Fibroblast of lung (primary cell): ENCODE data around the gene GABBR2. TPM values are rescaled to one million over a fixed set of nuclear protein-coding genes. Genes with fewer than 3 reads are reported as not detected.

ENCODE experiments used
- DNase-seq, 2 donors: peaks; one replicate each; pipeline versions ENCODE4 v3.0.0 to v3.0.0-alpha.2; 2010; ENCODE audit warnings: low read depth in 2 of 2
- H2AFZ ChIP-seq: 2 replicates; pipeline ENCODE4 v1.5.1; 2012; ENCODE audit warnings: low read length, control low read depth, inconsistent platforms
- H3K27ac ChIP-seq: 2 replicates; pipeline ENCODE4 v1.5.1; 2011; ENCODE audit warnings: low read length, control low read depth; ENCODE audit not compliant: insufficient read depth
- H3K27me3 ChIP-seq: 2 replicates; pipeline ENCODE4 v1.5.1; 2011; ENCODE audit warnings: mild to moderate bottlenecking, low read length; ENCODE audit not compliant: control insufficient read depth, insufficient read depth
- H3K36me3 ChIP-seq: 2 replicates; pipeline ENCODE4 v1.5.1; 2011; ENCODE audit warnings: low read length; ENCODE audit not compliant: control insufficient read depth, insufficient read depth
- H3K4me1 ChIP-seq: 2 replicates; pipeline ENCODE4 v1.5.1; 2011; ENCODE audit warnings: low read length; ENCODE audit not compliant: control insufficient read depth, insufficient read depth; ENCODE audit errors: extremely low read depth
- H3K4me2 ChIP-seq: 2 replicates; pipeline ENCODE4 v1.5.1; 2011; ENCODE audit warnings: low read length, control low read depth; ENCODE audit not compliant: insufficient read depth; ENCODE audit errors: extremely low read depth
- H3K4me3 ChIP-seq, 4 experiments: fragments of 200-600 bp in 1 of 4; sonication (generic) in 1 of 4; replicated peaks in 1 of 4; 2 replicates each; pipeline ENCODE4 v1.5.1; 2011 to 2016; ENCODE audit warnings: low read length in 4 of 4, low read depth in 3 of 4, mild to moderate bottlenecking in 3 of 4, control low read depth in 2 of 4, inconsistent platforms in 1 of 4, mixed read lengths in 1 of 4; ENCODE audit not compliant: insufficient read depth in 1 of 4; ENCODE audit errors: control extremely low read depth in 1 of 4
- H3K79me2 ChIP-seq: 2 replicates; pipeline ENCODE4 v1.5.1; 2012; ENCODE audit warnings: mild to moderate bottlenecking, low read length, inconsistent platforms; ENCODE audit not compliant: control insufficient read depth, insufficient read depth
- H3K9ac ChIP-seq: 2 replicates; pipeline ENCODE4 v1.5.1; 2011; ENCODE audit warnings: mild to moderate bottlenecking, low read length, control low read depth; ENCODE audit not compliant: insufficient read depth
- H3K9me3 ChIP-seq: 2 replicates; pipeline ENCODE4 v1.5.1; 2012; ENCODE audit warnings: low read depth, low read length; ENCODE audit not compliant: control insufficient read depth, insufficient read depth
- H4K20me1 ChIP-seq: 2 replicates; pipeline ENCODE4 v1.5.1; 2011; ENCODE audit warnings: low read length; ENCODE audit not compliant: control insufficient read depth, insufficient read depth; ENCODE audit errors: extremely low read depth
- CTCF ChIP-seq, 2 donors: IDR thresholded peaks in 1 of 2; conservative IDR thresholded peaks in 1 of 2; 1 replicate in 1 of 2; 2 replicates in 1 of 2; pipeline ENCODE4 v1.5.1; 2011 to 2012; ENCODE audit warnings: low read length in 2 of 2, control low read depth in 1 of 2, inconsistent platforms in 1 of 2, low read depth in 1 of 2, mild to moderate bottlenecking in 1 of 2
- EZH2 ChIP-seq: IDR thresholded peaks from 2 replicates; pipeline ENCODE4 v1.5.1; 2012; ENCODE audit warnings: low read length, control low read depth, mild to moderate bottlenecking; ENCODE audit errors: missing control alignments
- polyA plus RNA-seq, 2 donors: library from polyadenylated mRNA; depleted of rRNA in 1 of 2; stranded (reverse) in 1 of 2; unstranded in 1 of 2; fragments of >200 nt; gene quantifications; 2 replicates each; pipeline ENCODE4 v1.2.1, GENCODE V29; 2011 to 2012; ENCODE audit warnings: missing spikeins in 1 of 2
- total RNA-seq: library from RNA; depleted of rRNA; stranded (reverse); fragments of >200 nt; gene quantifications from 2 replicates; pipeline ENCODE4 v1.2.1, GENCODE V29; 2014

The GABBR2 gene
- total and polyA plus RNA-seq, 2 donors (not counting 1 experiment from before 2014, with no cell fraction given), result 0.32 to 0.33 TPM

GRCh38 chr9:98383758-98384157, 325.0 kb downstream of the GABBR2 start:
- no peak overlapping the region for H3K4me3 ChIP-seq
- peak in 1 of 2 donors; percentile 27 for DNase-seq
- no peak overlapping the region for H3K4me2 ChIP-seq
- no peaks in the 10 kb centered on the region for H3K9me3 ChIP-seq
- no peaks in the 10 kb centered on the region for H3K27me3 ChIP-seq
- H3K27ac ChIP-seq, result no peak overlapping the region
- no peak overlapping the region for H2AFZ ChIP-seq
- H4K20me1 ChIP-seq, result no peaks in the 10 kb centered on the region
- H3K4me1 ChIP-seq, result peaks cover 6% of the 10 kb centered on the region
- no peaks in the 10 kb centered on the region for H3K79me2 ChIP-seq
- TF ChIP-seq CTCF (conservative IDR thresholded peaks at IDR 0.05 in 1 of 2, IDR thresholded peaks at IDR 0.05 in 1 of 2; ENCODE audit: low read depth in 1 of 2, low read length in 2 of 2) (peak; percentile 14 to 40), EZH2 (no peak)
- no peak overlapping the region for H3K9ac ChIP-seq
- H3K36me3 ChIP-seq, result no peaks in the 10 kb centered on the region

GRCh38 chr9:98381311-98382103, 327.2 kb downstream of the GABBR2 start:
- no peaks in the 10 kb centered on the region for H3K36me3 ChIP-seq
- no peak overlapping the region for H2AFZ ChIP-seq
- H4K20me1 ChIP-seq, result no peaks in the 10 kb centered on the region
- H3K27me3 ChIP-seq, result no peaks in the 10 kb centered on the region
- H3K9me3 ChIP-seq, result no peaks in the 10 kb centered on the region
- H3K4me3 ChIP-seq, result no peak overlapping the region
- no peak for TF ChIP-seq CTCF (conservative IDR thresholded peaks at IDR 0.05 in 1 of 2, IDR thresholded peaks at IDR 0.05 in 1 of 2; ENCODE audit: low read depth in 1 of 2, low read length in 2 of 2)
- TF ChIP-seq EZH2, result no peak
- no peak overlapping the region for H3K9ac ChIP-seq
- H3K79me2 ChIP-seq, result no peaks in the 10 kb centered on the region
- peaks cover 6% of the 10 kb centered on the region for H3K4me1 ChIP-seq
- no peak for DNase-seq
- no peak overlapping the region for H3K4me2 ChIP-seq
- no peak overlapping the region for H3K27ac ChIP-seq

- no peaks in the 10 kb centered on the region for H3K79me2 ChIP-seq
- peak overlapping the region; percentile 87 for H2AFZ ChIP-seq
- no peaks in the 10 kb centered on the region for H3K36me3 ChIP-seq
- peak; percentile 45 to 52 for DNase-seq
- no peaks in the 10 kb centered on the region for H4K20me1 ChIP-seq
- H3K4me3 ChIP-seq, result no peak overlapping the region
- H3K27ac ChIP-seq, result peak overlapping the region; percentile 34
- H3K9ac ChIP-seq, result no peak overlapping the region
- no peaks in the 10 kb centered on the region for H3K9me3 ChIP-seq
- H3K4me1 ChIP-seq, result peaks cover 9% of the 10 kb centered on the region
- no peaks in the 10 kb centered on the region for H3K27me3 ChIP-seq
- H3K4me2 ChIP-seq, result peak overlapping the region; percentile 13
- no peak for TF ChIP-seq CTCF (conservative IDR thresholded peaks at IDR 0.05 in 1 of 2, IDR thresholded peaks at IDR 0.05 in 1 of 2; ENCODE audit: low read depth in 1 of 2, low read length in 2 of 2)
- TF ChIP-seq EZH2, result no peak
Measured at GRCh38 chr9:98380065-98380681, 328.6 kb downstream of the GABBR2 start.
